GM18507 (cell line): ENCODE results near the gene NOL8.

Experiments
- DNase-seq: peaks from one replicate; pipeline ENCODE4 v3.0.0; 2011; ENCODE audit warnings: low read depth; ENCODE audit not compliant: insufficient read length; ENCODE audit errors: extremely low spot score
- FAIRE-seq: peaks from 2 replicates; lab custom pipeline; 2011; peaks lifted over from hg19 to GRCh38; lab: Jason Lieb, UNC

The NOL8 gene

GRCh38 chr9:92276331-92277032 is 48.7 kb downstream of the NOL8 start:
- no peak for DNase-seq
- FAIRE-seq, result no peak

- no peak for FAIRE-seq
- no peak for DNase-seq
Measured at GRCh38 chr9:92275541-92275940, 49.6 kb downstream of the NOL8 start.

- DNase-seq (no peak), FAIRE-seq (no peak)
Measured at GRCh38 chr9:92270511-92270910, 54.6 kb downstream of the NOL8 start.

GRCh38 chr9:92266486-92266885 is 58.7 kb downstream of the NOL8 start:
- DNase-seq (no peak), FAIRE-seq (no peak)

- FAIRE-seq, result no peak
- no peak for DNase-seq
Measured at GRCh38 chr9:92265154-92265553, 60.0 kb downstream of the NOL8 start.

GRCh38 chr9:92263131-92263530 is 62.0 kb downstream of the NOL8 start:
- no peak for FAIRE-seq
- DNase-seq, result no peak

- DNase-seq, result no peak
- FAIRE-seq, result no peak
Measured at GRCh38 chr9:92257327-92257726, 67.8 kb downstream of the NOL8 start.

- no peak for FAIRE-seq
- no peak for DNase-seq
Measured at GRCh38 chr9:92254381-92255337, 70.5 kb downstream of the NOL8 start.

GRCh38 chr9:92253656-92254055 is 71.5 kb downstream of the NOL8 start:
- DNase-seq (no peak), FAIRE-seq (no peak)

GRCh38 chr9:92247981-92248380 is 77.2 kb downstream of the NOL8 start:
- FAIRE-seq, result no peak
- DNase-seq, result no peak
